ENCODE data around the gene NHSL2.
"Not testable (repeated sequence)": the region's sequence is repeated elsewhere in the genome, so short reads cannot be mapped to it uniquely, and the experiment has no call there.

The NHSL2 gene

GRCh38 chrX:71923516-71923915 lies 12.9 kb downstream of the NHSL2 start:
- DNase-seq (ENCODE audit: low read depth): no peak

- DNase-seq (ENCODE audit: low read depth): no peak
These were observed 16.4 kb downstream of the NHSL2 start for GRCh38 chrX:71927040-71927439.

GRCh38 chrX:71928856-71929255 lies 18.2 kb downstream of the NHSL2 start:
- DNase-seq (ENCODE audit: low read depth): no peak

- DNase-seq (ENCODE audit: low read depth): no peak
These were observed 19.7 kb downstream of the NHSL2 start for GRCh38 chrX:71930298-71930697.

GRCh38 chrX:71935476-71935875 lies 24.8 kb downstream of the NHSL2 start:
- no peak for DNase-seq (ENCODE audit: low read depth)

- DNase-seq (ENCODE audit: low read depth): no peak
These were observed 26.0 kb downstream of the NHSL2 start for GRCh38 chrX:71936632-71937031.

GRCh38 chrX:71938371-71938770 lies 27.7 kb downstream of the NHSL2 start:
- DNase-seq (ENCODE audit: low read depth): no peak

- no peak for DNase-seq (ENCODE audit: low read depth)
These were observed 30.5 kb downstream of the NHSL2 start for GRCh38 chrX:71941145-71941544.

- no peak for DNase-seq (ENCODE audit: low read depth)
These were observed 31.1 kb downstream of the NHSL2 start for GRCh38 chrX:71941776-71942175.

GRCh38 chrX:71944369-71944768 lies 33.7 kb downstream of the NHSL2 start:
- DNase-seq (ENCODE audit: low read depth): no peak

GRCh38 chrX:71945237-71945805 lies 34.7 kb downstream of the NHSL2 start:
- DNase-seq (ENCODE audit: low read depth): no peak

- no peak for DNase-seq (ENCODE audit: low read depth)
These were observed 38.7 kb downstream of the NHSL2 start for GRCh38 chrX:71949363-71949762.

GRCh38 chrX:71949844-71950445 lies 39.3 kb downstream of the NHSL2 start:
- no peak for DNase-seq (ENCODE audit: low read depth)

- DNase-seq (ENCODE audit: low read depth): no peak
These were observed 42.7 kb downstream of the NHSL2 start for GRCh38 chrX:71953391-71953790.

- no peak for DNase-seq (ENCODE audit: low read depth)
These were observed 43.3 kb downstream of the NHSL2 start for GRCh38 chrX:71953946-71954345.

GRCh38 chrX:71954458-71954857 lies 43.8 kb downstream of the NHSL2 start:
- DNase-seq (ENCODE audit: low read depth): no peak

- DNase-seq (ENCODE audit: low read depth): no peak
These were observed 45.0 kb downstream of the NHSL2 start for GRCh38 chrX:71955530-71956120.

GRCh38 chrX:71958281-71958675 lies 47.6 kb downstream of the NHSL2 start:
- DNase-seq (ENCODE audit: low read depth): no peak

GRCh38 chrX:71964184-71964583 lies 53.5 kb downstream of the NHSL2 start:
- DNase-seq (ENCODE audit: low read depth): not testable (repeated sequence)

GRCh38 chrX:71974916-71975315 lies 64.3 kb downstream of the NHSL2 start:
- no peak for DNase-seq (ENCODE audit: low read depth)

GRCh38 chrX:71976753-71977152 lies 66.1 kb downstream of the NHSL2 start:
- DNase-seq (ENCODE audit: low read depth): no peak

GRCh38 chrX:71978164-71978563 lies 67.5 kb downstream of the NHSL2 start:
- DNase-seq (ENCODE audit: low read depth): no peak

- DNase-seq (ENCODE audit: low read depth): no peak
These were observed 79.3 kb downstream of the NHSL2 start for GRCh38 chrX:71989768-71990426.
